ENCODE data around the gene TOM1L2. TPM values are rescaled to one million over a fixed set of nuclear protein-coding genes. Genes with fewer than 3 reads are reported as not detected.

Gene TOM1L2
- total and polyA plus RNA-seq, 11 donors, result 122 to 345 (median 247) TPM

DNA sequence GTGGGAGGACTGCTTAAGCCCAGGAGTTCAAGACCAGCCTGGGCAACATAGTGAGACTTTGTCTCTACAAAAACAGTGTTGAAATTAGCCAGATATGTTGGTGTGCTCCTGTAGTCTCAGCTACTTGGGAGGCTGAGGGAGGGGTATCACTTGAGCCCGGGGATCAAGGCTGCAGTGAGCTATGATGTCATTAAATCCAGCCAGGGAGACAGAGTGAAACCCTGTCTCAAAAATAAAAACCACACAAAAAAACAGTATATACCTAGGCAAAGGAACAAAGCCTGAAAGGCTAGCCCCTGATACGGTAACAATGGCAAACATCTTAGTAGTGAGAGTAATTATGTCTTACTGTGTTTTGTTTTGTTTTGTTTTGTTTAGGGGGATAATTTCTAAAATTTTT, 38.0 kb downstream of the TOM1L2 start:
- intact Hi-C loops (cut with DNase I), result loop anchor here in 1 of 10 donors (5.0 kb wide), 1 partner anchor 33 kb away; no protein-coding TSS in a partner anchor
- Histone ChIP-seq H3K27ac (peak overlapping the region in 1 of 12 donors; percentile 11), H3K4me1 (peaks cover 5 to 89% (median 58%) of the 10 kb centered on the region in 12 donors), H3K36me3 (no peaks in the 10 kb centered on the region), H3K9me3 (no peaks in the 10 kb centered on the region), H3K4me3 (no peak overlapping the region), H3K27me3 (no peaks in the 10 kb centered on the region)
- TF ChIP-seq, protein P1, sequence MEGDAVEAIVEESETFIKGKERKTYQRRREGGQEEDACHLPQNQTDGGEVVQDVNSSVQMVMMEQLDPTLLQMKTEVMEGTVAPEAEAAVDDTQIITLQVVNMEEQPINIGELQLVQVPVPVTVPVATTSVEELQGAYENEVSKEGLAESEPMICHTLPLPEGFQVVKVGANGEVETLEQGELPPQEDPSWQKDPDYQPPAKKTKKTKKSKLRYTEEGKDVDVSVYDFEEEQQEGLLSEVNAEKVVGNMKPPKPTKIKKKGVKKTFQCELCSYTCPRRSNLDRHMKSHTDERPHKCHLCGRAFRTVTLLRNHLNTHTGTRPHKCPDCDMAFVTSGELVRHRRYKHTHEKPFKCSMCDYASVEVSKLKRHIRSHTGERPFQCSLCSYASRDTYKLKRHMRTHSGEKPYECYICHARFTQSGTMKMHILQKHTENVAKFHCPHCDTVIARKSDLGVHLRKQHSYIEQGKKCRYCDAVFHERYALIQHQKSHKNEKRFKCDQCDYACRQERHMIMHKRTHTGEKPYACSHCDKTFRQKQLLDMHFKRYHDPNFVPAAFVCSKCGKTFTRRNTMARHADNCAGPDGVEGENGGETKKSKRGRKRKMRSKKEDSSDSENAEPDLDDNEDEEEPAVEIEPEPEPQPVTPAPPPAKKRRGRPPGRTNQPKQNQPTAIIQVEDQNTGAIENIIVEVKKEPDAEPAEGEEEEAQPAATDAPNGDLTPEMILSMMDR (IDR thresholded peaks at IDR 0.05), result no peak
- TF ChIP-seq POLR2A (IDR thresholded peaks at IDR 0.05), result no peak
- ATAC-seq (no peak), DNase-seq (no peak)
- WGBS, 4 donors, result 65 to 74% (median 70%) methylated on average over 2 of the region's 2 CpGs

DNA sequence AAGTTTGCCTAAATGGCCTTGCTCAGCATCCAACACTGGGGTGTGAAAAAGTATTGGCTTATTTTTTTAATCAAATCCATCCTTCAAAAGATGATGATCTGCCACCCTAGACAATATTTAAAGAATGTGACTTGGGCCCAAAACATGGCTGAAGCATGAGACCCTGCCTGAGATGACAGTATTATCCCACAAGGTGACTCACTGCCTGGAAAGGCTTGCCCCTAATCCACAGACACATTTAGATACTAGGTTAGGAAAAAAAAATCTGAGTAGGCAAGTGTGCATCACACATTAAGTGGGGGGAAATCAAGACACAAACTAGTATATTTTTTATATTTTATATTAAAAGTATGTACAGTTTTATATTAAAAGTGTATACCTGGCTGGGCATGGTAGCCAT, 38.4 kb downstream of the TOM1L2 start:
- H3K27ac ChIP-seq, result peak overlapping the region in 2 of 12 donors; percentile 8 to 11

DNA sequence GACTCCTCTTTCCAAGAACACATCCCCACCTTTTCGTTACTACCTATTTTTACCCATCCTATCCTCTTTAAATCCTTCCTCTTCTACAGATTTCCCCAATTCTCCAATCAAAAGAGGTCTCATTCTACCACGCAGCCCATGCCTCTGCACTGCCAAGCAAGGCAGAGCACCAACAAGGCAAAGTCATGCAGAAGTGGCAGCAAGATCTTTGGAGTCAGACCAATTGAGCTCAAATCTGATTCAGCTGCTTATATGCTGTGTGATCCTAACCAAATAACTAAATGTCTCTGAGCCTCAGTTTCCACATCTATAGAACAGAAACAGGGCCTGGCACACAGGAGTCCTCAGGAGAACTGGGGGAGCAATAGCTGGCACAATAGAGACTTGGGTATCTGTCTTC, 41.0 kb downstream of the TOM1L2 start:
- Histone ChIP-seq H3K27ac (peak overlapping the region in 1 of 12 donors; percentile 3), H3K4me1 (peaks cover 3 to 89% (median 60%) of the 10 kb centered on the region in 12 donors), H3K36me3 (no peaks in the 10 kb centered on the region), H3K4me3 (no peak overlapping the region), H3K9me3 (no peaks in the 10 kb centered on the region), H3K27me3 (no peaks in the 10 kb centered on the region)
- intact Hi-C loops (cut with DNase I), result loop anchor here in 1 of 10 donors (5.0 kb wide), 1 partner anchor 36 kb away; no protein-coding TSS in a partner anchor
- DNase-seq, result no peak
- no peak for ATAC-seq
- WGBS, 4 donors, result 56 to 73% (median 63%) methylated on average over 2 of the region's 2 CpGs
- TF ChIP-seq POLR2A (IDR thresholded peaks at IDR 0.05), result no peak
- TF ChIP-seq, protein P1 (IDR thresholded peaks at IDR 0.05), result no peak

More for the DNA sequence above, 38.4 kb downstream of the TOM1L2 start:
- intact Hi-C loops (cut with DNase I), result loop anchor here in 1 of 10 donors (5.0 kb wide), 1 partner anchor 34 kb away; no protein-coding TSS in a partner anchor
- Histone ChIP-seq H3K4me1 (peaks cover 3 to 89% (median 61%) of the 10 kb centered on the region in 12 donors), H3K27me3 (no peaks in the 10 kb centered on the region), H3K4me3 (no peak overlapping the region), H3K9me3 (no peaks in the 10 kb centered on the region), H3K36me3 (no peaks in the 10 kb centered on the region)
- ATAC-seq (no peak), DNase-seq (no peak)
- no peak for TF ChIP-seq POLR2A (IDR thresholded peaks at IDR 0.05)
- TF ChIP-seq, protein P1 (IDR thresholded peaks at IDR 0.05), result no peak

DNA sequence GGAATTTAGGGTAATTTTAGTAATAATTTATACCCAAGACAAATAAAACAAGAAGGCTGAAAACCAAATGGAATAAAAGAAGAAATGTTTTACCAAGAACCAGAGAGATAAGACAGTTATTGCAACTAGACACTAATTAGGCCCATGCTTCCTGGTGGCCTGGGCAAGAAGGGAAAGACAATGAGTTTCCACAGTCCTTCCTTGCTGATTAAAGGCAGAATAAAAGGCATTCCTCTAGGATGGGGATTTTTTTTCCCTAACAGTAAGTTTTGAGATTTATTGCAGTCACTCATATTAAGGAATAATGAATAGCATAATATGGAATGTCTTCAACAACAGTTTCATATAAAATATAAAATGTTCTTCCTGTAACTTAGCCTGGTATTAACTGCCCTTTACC, 41.5 kb downstream of the TOM1L2 start:
- H3K27me3 ChIP-seq, result no peaks in the 10 kb centered on the region
- peak overlapping the region in 2 of 12 donors; percentile 3 to 75 for H3K27ac ChIP-seq
- no peak overlapping the region for H3K4me3 ChIP-seq
- ATAC-seq (no peak), DNase-seq (no peak)
- H3K9me3 ChIP-seq, result no peaks in the 10 kb centered on the region
- intact Hi-C loops (cut with DNase I), result loop anchor here in 1 of 10 donors (5.0 kb wide), 1 partner anchor 37 kb away; no protein-coding TSS in a partner anchor
- no peaks in the 10 kb centered on the region for H3K36me3 ChIP-seq
- peaks cover 3 to 89% (median 56%) of the 10 kb centered on the region in 12 donors for H3K4me1 ChIP-seq
- TF ChIP-seq POLR2A (IDR thresholded peaks at IDR 0.05), result no peak
- TF ChIP-seq, protein P1 (IDR thresholded peaks at IDR 0.05), result no peak

All from heart left ventricle (tissue), 16 donors.